ENCODE results near the gene GATM. TPM values are rescaled to one million over a fixed set of nuclear protein-coding genes. Genes with fewer than 3 reads are reported as not detected.

GATM gene
- total RNA-seq, 1 experiment from 2014 or later = 10.7 TPM

- no peaks in the 10 kb centered on the region for H3K4me1 Mint-ChIP-seq
- H3K79me1 ChIP-seq (ENCODE audit: insufficient read depth, low read depth, low read length, poor library complexity, severe bottlenecking) = no peaks in the 10 kb centered on the region
- H3K27ac ChIP-seq (ENCODE audit: insufficient read length, low read depth, low read length) = no peak overlapping the region
- H3K4ac ChIP-seq (ENCODE audit: low read depth, low read length) = no peak overlapping the region
- no CpG with 5 or more reads among the region's 2 CpGs for WGBS (ENCODE audit: extremely low coverage, insufficient read length, low lambda C conversion rate)
- TF ChIP-seq CTCF (conservative IDR thresholded peaks at IDR 0.05) = no peak
- H2BK12ac ChIP-seq (ENCODE audit: insufficient read length, low read depth, low read length) = no peak overlapping the region
- no peaks in the 10 kb centered on the region for H3K9me3 ChIP-seq (ENCODE audit: control insufficient read depth, low read depth, low read length)
- H3K27ac Mint-ChIP-seq = no peak overlapping the region
- H2BK20ac ChIP-seq (ENCODE audit: low read depth, low read length, poor library complexity, severe bottlenecking) = no peak overlapping the region
- no peak overlapping the region for H4K8ac ChIP-seq (replicated peaks; ENCODE audit: insufficient read length, low read depth, low read length)
- no peak overlapping the region for H3K23ac ChIP-seq (ENCODE audit: insufficient read length, low read depth, low read length)
- H3K23me2 ChIP-seq (ENCODE audit: insufficient read length, low read depth, low read length, poor library complexity, severe bottlenecking) = no peaks in the 10 kb centered on the region
- no peak overlapping the region for H3K18ac ChIP-seq (ENCODE audit: insufficient read length, low read depth, low read length)
- no peak overlapping the region for H4K91ac ChIP-seq (ENCODE audit: insufficient read length, low read depth, low read length)
- no peaks in the 10 kb centered on the region for H3K36me3 Mint-ChIP-seq (ENCODE audit: insufficient read depth in 1 of 3, low read depth in 3 of 3)
- no peak overlapping the region for H2BK5ac ChIP-seq (ENCODE audit: insufficient read length, low read length)
- H4K5ac ChIP-seq (ENCODE audit: insufficient read length, low read depth, low read length) = no peak overlapping the region
- H3K4me3 Mint-ChIP-seq = no peak overlapping the region
- H3K9me3 Mint-ChIP-seq = no peaks in the 10 kb centered on the region
- no peaks in the 10 kb centered on the region; the same call in 1 of the 2 replicates for H3K27me3 ChIP-seq (ENCODE audit: insufficient read depth, low read length)
- no peaks in the 10 kb centered on the region; the same call in 1 of the 2 replicates for H3K27me3 Mint-ChIP-seq (ENCODE audit: low read depth)
- no peak overlapping the region for H3K56ac ChIP-seq (ENCODE audit: insufficient read length, low read depth, low read length)
- no peak for DNase-seq
- no peak overlapping the region for H2AFZ ChIP-seq (ENCODE audit: low read length)
- no peak overlapping the region for H2BK120ac ChIP-seq (ENCODE audit: low read depth, low read length, poor library complexity, severe bottlenecking)
- no peak overlapping the region for H3K9ac ChIP-seq (ENCODE audit: extremely low read depth, insufficient read length, low read length)
- no peaks in the 10 kb centered on the region for H4K20me1 ChIP-seq (ENCODE audit: control insufficient read depth, insufficient read depth, insufficient read length)
- no peaks in the 10 kb centered on the region for H3K4me1 ChIP-seq (ENCODE audit: insufficient read depth, low read length)
- no peak overlapping the region for H3T11ph ChIP-seq (ENCODE audit: low read length)
- H3K4me2 ChIP-seq (ENCODE audit: insufficient read depth, insufficient read length, low read length) = no peak overlapping the region
- no peak overlapping the region for H2AK5ac ChIP-seq (ENCODE audit: insufficient read length, low read length)
- H2BK15ac ChIP-seq (ENCODE audit: low read depth, low read length) = no peak overlapping the region
- no peaks in the 10 kb centered on the region for H3K79me2 ChIP-seq (ENCODE audit: insufficient read depth, low read length)
- H3K14ac ChIP-seq (ENCODE audit: insufficient read depth, low read length) = no peak overlapping the region
Measured at GRCh38 chr15:45355860-45356259, 22.5 kb downstream of the GATM start.

Measured in H9 (cell line).